ENCODE data around the gene ASB11. TPM values are rescaled to one million over a fixed set of nuclear protein-coding genes. Genes with fewer than 3 reads are reported as not detected.

ASB11 gene
- total RNA-seq, 1 experiment from 2014 or later, result not detected

DNA sequence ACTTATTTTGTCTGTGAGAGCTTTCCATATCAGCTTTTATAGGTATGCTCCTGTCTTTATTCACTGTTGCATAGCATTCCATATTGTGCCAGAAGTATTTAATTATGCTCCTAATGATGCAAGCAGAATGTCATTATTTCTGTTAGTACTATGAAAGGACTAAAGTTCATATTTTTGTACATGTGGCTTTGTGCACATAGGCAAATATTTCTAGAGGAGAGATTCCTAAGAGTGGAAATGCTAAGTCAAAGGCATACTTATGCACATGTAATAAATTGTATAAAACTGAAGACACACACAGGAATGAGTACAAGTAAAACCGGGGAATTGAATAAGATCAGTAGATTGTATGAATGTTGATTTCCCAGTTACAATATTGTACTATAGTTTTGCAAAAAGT, 43.7 kb downstream of the ASB11 start:
- Histone ChIP-seq H2BK120ac (ENCODE audit: low read depth, low read length, poor library complexity, severe bottlenecking) (no peak overlapping the region), H3K27ac (ENCODE audit: insufficient read length, low read depth, low read length) (no peak overlapping the region), H3K14ac (ENCODE audit: insufficient read depth, low read length) (no peak overlapping the region), H3T11ph (ENCODE audit: low read length) (no peak overlapping the region), H3K23ac (ENCODE audit: insufficient read length, low read depth, low read length) (no peak overlapping the region), H3K27me3 (ENCODE audit: insufficient read depth, low read length) (no peaks in the 10 kb centered on the region), H3K4me1 (ENCODE audit: insufficient read depth, low read length) (no peaks in the 10 kb centered on the region; the same call in 1 of the 2 replicates), H2AFZ (ENCODE audit: low read length) (no peak overlapping the region), H4K91ac (ENCODE audit: insufficient read length, low read depth, low read length) (no peak overlapping the region), H3K9me3 (ENCODE audit: control insufficient read depth, low read depth, low read length) (no peaks in the 10 kb centered on the region), H3K79me1 (ENCODE audit: insufficient read depth, low read depth, low read length, poor library complexity, severe bottlenecking) (no peaks in the 10 kb centered on the region), H3K79me2 (ENCODE audit: insufficient read depth, low read length) (no peaks in the 10 kb centered on the region), H2BK15ac (ENCODE audit: low read depth, low read length) (no peak overlapping the region), H3K9ac (ENCODE audit: extremely low read depth, insufficient read length, low read length) (no peak overlapping the region), H3K4me2 (ENCODE audit: insufficient read depth, insufficient read length, low read length) (no peak overlapping the region), H2BK12ac (ENCODE audit: insufficient read length, low read depth, low read length) (no peak overlapping the region), H2BK20ac (ENCODE audit: low read depth, low read length, poor library complexity, severe bottlenecking) (no peak overlapping the region), H4K20me1 (ENCODE audit: control insufficient read depth, insufficient read depth, insufficient read length) (no peaks in the 10 kb centered on the region), H4K8ac (replicated peaks; ENCODE audit: insufficient read length, low read depth, low read length) (no peak overlapping the region), H4K5ac (ENCODE audit: insufficient read length, low read depth, low read length) (no peak overlapping the region), H3K23me2 (ENCODE audit: insufficient read length, low read depth, low read length, poor library complexity, severe bottlenecking) (no peaks in the 10 kb centered on the region), H3K56ac (ENCODE audit: insufficient read length, low read depth, low read length) (no peak overlapping the region), H3K18ac (ENCODE audit: insufficient read length, low read depth, low read length) (no peak overlapping the region), H2AK5ac (ENCODE audit: insufficient read length, low read length) (no peak overlapping the region), H3K4ac (ENCODE audit: low read depth, low read length) (no peak overlapping the region), H2BK5ac (ENCODE audit: insufficient read length, low read length) (no peak overlapping the region)
- H3K4me3 Mint-ChIP-seq, result no peak overlapping the region
- no peak for DNase-seq
- peaks cover 8% of the 10 kb centered on the region in 2 experiments for H3K4me1 Mint-ChIP-seq
- no peaks in the 10 kb centered on the region; a peak in 1 of 7 replicates for H3K36me3 Mint-ChIP-seq (ENCODE audit: insufficient read depth in 1 of 3, low read depth in 3 of 3)
- TF ChIP-seq, protein P1, sequence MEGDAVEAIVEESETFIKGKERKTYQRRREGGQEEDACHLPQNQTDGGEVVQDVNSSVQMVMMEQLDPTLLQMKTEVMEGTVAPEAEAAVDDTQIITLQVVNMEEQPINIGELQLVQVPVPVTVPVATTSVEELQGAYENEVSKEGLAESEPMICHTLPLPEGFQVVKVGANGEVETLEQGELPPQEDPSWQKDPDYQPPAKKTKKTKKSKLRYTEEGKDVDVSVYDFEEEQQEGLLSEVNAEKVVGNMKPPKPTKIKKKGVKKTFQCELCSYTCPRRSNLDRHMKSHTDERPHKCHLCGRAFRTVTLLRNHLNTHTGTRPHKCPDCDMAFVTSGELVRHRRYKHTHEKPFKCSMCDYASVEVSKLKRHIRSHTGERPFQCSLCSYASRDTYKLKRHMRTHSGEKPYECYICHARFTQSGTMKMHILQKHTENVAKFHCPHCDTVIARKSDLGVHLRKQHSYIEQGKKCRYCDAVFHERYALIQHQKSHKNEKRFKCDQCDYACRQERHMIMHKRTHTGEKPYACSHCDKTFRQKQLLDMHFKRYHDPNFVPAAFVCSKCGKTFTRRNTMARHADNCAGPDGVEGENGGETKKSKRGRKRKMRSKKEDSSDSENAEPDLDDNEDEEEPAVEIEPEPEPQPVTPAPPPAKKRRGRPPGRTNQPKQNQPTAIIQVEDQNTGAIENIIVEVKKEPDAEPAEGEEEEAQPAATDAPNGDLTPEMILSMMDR (conservative IDR thresholded peaks at IDR 0.05), result no peak
- H3K9me3 Mint-ChIP-seq, result peaks cover 37 to 52% of the 10 kb centered on the region in 2 experiments
- no CpG with 5 or more reads among the region's 1 CpG for WGBS (ENCODE audit: extremely low coverage, insufficient read length, low lambda C conversion rate)
- no peak overlapping the region for H3K27ac Mint-ChIP-seq
- peaks cover 2% of the 10 kb centered on the region; the same call in 1 of the 2 replicates for H3K27me3 Mint-ChIP-seq (ENCODE audit: low read depth)

All from H9 (cell line).